A673 (cell line): ENCODE data around the gene CDK14.

Experiments used
- CTCF ChIP-seq: fragments of 300-800, 200-600 bp; sonication (generic); conservative IDR thresholded peaks from 2 replicates; pipeline ENCODE4 v1.5.1; 2017; ENCODE audit warnings: low read depth, mild to moderate bottlenecking, antibody characterized with exemption, low read length, moderate library complexity, mixed read lengths
- EZH2 ChIP-seq: fragments of 200-600 bp; sonication (generic); IDR thresholded peaks from 2 replicates; pipeline ENCODE4 v1.6.1; 2017; ENCODE audit warnings: borderline replicate concordance, low read depth, mild to moderate bottlenecking, mixed read lengths, antibody characterized with exemption, low read length; ENCODE audit not compliant: poor library complexity, severe bottlenecking

GRCh38 chr7:90994601-90995000 lies 398.5 kb downstream of the CDK14 start:
- TF ChIP-seq CTCF (no peak), EZH2 (no peak)
